HS-27A (cell line): Measurements from ENCODE around the gene RPS18.
"Not testable (repeated sequence)": the region's sequence is repeated elsewhere in the genome, so short reads cannot be mapped to it uniquely, and the experiment has no call there.

Experiments used
- DNase-seq: peaks from one replicate; pipeline ENCODE4 v3.0.0-alpha.2; 2012; ENCODE audit warnings: low read depth, missing footprints

The RPS18 gene

DNA sequence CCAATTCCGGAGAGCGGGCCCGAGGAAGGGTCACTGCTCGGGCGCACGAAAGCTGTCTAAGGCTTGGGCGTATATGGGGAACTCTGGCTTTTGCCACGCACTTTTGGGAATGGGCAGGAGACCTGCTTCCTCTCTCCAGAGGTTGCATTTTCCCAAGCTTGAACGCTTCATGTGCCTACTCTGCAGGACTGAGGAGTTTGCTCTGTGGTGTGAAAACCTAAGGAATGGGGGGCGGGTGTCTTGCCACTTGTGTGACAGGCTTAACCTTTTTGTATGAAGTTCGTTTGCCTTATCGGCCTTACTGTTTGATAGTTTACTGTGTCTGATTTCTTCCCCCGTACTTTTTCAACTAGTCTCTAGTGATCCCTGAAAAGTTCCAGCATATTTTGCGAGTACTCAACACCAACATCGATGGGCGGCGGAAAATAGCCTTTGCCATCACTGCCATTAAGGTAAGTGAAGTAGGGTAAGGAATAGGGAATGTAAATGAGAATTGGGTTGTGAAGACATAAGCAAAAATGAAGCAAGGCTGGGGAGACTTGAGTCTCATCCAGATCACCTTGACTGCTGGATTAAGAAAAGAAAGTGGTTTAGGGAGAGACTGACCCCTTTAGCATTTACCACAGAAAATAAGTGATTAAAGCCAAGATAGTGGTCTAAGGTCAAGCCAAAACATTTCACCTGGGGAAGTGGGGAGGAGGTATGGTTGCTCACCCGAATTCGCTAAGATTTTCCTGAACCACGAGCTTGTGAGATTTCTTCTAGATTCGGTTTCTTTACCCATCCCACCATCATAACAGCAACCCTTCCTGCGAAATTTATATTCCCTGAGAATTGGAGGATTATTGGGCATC is 627 bp downstream of the RPS18 start:
- DNase-seq = no peak

DNA sequence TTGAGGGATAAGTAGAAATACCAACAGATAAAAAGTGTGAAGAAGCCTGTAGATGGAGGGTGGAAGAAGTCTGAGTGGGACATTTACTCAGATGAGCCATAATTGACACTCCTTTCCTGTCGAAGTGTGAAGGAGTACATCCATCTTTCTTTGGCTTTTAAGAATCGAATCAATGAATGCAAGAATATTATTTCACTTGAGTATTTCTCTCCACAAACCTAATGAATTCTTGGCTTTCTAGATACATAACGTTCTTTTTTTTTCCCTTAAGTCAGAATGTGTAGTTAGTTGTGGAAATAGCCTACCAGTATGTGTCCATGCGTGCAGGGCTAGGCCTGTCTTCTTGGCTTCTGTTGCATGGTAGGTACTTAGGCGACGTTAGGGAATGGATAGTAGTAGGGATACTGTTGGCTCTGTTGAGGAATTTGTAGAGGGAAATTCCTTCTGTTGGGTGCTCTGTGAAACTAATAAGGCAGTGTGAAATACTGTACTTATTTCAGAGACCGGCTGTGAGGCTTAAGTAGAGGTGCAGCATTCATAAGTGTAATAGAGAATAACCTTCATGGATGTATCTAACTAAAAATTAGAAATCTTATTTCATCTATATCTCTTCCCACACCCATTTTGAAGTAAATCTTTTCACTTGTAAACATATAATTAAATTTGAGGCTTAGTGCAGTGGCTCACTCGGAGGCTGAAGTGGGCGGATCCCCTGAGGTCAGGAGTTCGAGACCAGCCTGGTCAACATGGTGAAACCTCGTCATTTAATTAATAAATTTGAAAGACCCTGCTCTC is 1.5 kb downstream of the RPS18 start:
- no peak for DNase-seq

DNA sequence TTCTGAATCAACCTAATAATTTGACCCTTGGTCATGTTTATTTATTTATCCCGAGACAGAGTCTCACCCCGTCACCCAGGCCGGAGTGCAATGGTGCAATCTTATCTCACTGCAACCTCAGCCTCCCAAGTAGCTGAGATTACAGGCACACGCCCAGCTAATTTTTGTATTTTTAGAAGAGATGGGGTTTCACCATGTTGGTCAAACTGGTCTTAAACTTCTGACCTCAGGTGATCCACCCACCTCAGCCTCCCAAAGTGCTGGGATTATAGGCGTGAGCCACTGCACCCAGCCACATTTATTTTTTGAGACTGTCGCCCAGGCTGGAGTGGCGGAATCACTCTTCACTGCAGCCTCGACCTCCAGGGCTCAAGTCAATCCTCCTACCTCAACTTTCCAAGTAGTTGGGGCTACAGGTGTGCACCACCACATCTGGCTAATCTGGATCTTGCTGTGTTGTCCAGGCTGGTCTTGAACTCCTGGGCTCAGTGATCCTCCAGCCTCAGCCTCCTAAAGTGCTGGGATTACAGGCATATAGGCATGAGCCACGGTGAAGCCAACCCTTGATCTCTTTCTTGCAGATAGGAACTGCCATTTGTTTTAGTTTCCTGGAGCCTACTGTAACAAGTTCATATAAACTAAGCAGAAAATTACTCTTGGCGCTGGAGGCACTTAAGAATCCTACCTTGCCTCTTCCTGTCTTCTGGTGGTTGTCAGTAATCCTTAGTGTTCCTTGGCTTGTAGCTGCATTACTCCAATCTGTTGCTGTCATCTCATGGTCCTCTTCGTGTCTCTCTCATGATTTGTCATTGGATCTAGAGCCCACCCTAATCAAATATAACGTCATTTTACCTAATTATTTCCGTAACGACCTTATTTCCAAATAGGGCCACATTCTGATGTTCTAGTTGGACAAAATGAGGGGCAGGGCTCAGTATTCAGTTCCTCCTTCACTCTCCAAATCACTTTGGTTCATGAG is 2.3 kb downstream of the RPS18 start:
- DNase-seq = no peak

DNA sequence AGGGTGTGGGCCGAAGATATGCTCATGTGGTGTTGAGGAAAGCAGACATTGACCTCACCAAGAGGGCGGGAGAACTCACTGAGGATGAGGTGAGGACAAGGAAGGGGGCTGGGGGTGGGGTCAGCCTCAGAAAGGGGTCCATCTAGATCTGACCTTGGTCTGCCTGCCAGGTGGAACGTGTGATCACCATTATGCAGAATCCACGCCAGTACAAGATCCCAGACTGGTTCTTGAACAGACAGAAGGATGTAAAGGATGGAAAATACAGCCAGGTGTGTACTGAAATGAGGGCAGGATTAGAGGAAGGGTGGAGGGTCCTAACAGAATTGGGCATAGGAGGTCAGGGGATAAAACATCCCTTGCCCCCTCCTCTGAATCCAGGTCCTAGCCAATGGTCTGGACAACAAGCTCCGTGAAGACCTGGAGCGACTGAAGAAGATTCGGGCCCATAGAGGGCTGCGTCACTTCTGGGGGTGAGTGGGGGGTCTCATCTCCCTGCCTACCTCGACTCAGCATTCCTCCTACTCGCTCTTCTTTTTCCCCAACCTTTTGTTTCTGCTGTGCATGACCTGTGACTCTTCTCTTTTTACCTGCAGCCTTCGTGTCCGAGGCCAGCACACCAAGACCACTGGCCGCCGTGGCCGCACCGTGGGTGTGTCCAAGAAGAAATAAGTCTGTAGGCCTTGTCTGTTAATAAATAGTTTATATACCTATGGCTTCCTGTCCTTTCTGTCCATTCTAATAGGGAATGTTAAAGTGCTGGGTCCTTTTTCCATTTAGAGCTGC is 4.1 kb downstream of the RPS18 start:
- DNase-seq = not testable (repeated sequence)

DNA sequence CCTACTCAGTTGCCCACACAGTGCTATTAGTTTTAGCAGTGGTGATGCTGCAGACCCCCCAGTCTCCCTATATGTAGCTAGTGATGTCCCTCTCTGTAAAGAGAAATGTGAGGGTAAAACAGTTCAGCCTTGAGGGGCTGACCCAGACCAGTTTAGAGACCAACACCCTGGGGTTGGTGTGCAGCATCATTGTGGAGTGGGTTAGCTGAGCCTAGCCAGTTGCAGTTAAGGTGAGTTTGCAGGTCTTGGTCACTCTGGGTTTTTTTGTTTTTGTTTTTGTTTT is 4.6 kb downstream of the RPS18 start:
- DNase-seq = no peak

DNA sequence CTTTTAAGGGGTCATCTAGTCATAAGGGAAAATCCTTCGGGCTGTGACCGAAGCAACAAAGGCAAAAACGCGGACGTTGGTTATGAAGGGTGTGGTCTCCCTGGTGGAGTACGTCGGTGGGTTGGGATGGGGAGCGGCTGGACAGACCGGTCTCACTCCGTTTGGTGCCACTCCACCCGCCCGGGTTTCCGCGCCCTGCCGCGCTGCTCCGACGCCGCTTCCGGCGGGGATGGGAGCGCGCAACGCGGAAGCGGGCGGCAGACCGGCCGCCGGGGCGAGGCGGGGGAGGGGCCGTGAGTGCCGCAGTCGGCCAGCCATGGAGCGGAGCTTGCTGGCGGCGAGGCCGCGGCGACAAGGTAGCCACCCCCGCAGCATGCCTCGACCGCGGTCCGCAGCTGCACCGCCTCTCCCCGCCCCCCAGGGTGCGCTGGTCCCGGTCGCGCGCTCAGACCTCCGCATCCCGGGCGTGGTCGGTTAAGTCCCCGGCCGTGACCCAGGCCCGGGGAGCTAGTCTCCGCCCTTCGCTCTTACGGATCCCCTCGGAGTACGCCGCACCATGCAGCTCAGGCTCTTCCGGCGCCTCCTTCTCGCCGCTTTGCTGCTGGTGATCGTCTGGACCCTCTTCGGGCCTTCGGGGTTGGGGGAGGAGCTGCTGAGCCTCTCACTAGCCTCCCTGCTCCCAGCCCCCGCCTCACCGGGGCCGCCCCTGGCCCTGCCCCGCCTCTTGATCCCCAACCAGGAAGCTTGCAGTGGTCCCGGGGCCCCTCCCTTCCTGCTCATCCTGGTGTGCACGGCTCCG is 5.2 kb downstream of the RPS18 start, which contains the start of gene B3GALT4:
TSS of gene B3GALT4 (plus strand) at position 260 of the 799 bp plus-strand sequence. CDS start at position 557, 297 bp downstream.
- no peak for DNase-seq

DNA sequence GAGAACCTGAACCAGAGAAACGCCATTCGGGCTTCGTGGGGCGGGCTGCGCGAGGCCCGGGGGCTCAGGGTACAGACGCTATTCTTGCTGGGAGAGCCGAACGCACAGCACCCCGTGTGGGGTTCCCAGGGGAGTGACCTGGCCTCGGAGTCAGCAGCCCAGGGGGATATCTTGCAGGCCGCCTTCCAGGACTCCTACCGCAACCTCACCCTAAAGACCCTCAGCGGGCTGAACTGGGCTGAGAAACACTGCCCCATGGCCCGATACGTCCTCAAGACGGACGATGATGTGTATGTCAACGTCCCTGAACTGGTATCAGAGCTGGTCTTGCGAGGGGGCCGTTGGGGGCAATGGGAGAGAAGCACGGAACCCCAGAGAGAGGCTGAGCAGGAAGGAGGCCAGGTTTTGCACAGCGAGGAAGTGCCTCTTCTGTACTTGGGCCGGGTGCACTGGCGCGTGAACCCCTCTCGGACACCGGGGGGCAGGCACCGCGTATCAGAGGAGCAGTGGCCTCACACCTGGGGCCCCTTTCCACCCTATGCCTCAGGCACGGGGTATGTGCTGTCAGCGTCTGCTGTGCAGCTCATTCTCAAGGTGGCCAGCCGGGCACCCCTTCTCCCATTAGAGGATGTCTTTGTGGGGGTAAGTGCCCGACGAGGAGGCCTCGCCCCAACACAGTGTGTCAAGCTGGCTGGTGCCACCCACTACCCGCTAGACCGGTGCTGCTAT is 6.0 kb downstream of the RPS18 start:
- DNase-seq = no peak

DNA sequence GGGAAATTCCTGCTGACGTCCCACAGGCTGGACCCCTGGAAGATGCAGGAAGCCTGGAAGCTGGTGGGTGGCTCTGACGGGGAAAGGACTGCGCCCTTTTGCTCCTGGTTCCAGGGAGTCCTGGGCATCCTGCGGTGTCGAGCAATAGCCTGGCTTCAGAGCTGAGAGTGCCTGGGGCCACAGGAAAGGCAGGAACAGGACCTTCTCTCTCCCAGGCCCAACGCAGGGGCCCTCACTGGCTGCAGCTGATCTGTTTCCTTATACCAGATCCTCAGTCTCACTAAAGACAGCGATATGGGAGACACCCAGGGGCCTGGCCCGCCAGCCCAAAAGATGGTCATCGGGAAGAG is 6.5 kb downstream of the RPS18 start:
- DNase-seq = no peak

DNA sequence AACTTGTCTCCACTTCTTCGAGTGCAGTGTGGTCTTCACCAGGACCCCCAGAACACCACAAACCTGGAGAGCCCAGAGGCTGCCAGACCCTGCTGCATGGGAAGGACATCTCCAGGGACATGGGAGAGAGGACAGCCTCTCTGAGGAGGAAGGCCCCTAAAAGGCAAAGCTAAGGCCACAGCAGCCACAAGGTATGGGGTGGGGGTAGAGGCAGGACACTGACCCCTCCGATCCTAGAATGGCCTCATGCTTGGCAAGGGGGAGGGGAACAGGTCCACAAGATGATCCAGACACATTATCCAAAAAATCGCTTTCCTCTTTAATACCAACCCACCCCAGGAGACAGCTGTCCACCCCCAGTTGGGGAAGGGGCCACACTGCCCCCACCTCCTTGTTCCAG is 6.9 kb downstream of the RPS18 start:
- DNase-seq = no peak

DNA sequence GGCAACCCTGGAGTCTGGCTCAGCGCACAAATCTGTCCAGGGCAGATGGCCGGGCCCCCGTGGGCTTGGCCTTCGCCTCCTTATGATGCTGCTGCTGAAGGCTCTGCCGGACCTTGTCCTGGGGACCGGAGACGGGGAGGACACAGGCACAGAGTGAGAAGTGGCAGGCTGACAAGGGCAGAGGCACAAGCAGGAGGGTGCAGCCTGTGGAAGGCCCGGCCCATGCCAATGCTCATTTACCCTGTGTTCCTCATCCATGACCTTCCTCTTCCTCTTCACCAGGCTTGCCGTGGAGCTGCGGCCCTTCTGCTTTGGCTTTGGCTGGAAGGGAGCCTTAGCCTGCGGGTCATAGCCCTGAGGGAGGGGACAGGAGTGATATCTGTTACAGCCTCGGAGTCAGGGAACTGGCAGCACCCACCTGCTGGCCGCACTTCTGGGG is 7.4 kb downstream of the RPS18 start:
- no peak for DNase-seq

DNA sequence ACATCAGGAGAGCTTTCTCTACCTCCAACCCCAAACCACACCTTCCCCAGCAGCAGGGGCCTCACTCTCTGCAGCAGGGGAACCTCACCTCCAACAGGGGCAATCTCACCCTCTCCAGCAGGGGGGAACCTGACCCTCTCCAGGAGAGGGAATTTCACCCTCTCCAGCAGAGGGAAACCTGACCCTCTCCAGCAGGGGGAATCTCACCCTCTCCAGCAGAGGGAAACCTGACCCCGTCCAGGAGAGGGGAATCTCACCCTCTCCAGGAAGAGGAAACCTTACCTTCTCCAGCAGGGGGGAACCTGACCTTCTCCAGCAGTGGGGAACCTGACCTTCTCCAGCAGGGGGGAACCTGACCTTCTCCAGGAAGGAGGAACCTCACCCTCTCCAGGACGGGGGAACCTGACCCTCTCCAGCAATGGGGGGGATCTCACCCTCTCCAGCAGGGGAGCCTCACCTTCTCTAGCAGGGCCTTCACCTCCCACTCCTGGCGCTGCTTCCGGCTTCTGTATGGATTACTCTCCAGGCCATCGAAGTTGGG is 8.2 kb downstream of the RPS18 start:
- DNase-seq = no peak

DNA sequence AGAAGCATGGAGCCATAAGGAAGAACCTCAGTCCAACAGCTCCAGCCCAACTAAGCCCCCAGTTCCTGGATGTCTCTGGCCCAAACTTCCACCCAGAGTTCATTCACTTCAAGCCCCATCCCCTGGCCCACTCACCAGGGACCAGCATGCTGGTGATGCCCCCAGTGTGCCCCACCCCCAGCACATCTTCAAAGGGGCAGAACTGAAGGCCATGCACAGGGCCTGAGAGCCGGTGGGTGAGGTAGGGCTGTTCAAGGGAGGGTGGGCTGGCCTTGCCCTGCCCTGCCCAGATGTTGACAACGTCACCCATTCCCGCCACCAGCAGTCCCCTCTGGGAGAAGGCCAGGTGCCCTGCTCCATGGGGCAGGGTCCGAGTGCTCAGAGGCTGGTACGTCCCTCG is 8.7 kb downstream of the RPS18 start:
- no peak for DNase-seq

DNA sequence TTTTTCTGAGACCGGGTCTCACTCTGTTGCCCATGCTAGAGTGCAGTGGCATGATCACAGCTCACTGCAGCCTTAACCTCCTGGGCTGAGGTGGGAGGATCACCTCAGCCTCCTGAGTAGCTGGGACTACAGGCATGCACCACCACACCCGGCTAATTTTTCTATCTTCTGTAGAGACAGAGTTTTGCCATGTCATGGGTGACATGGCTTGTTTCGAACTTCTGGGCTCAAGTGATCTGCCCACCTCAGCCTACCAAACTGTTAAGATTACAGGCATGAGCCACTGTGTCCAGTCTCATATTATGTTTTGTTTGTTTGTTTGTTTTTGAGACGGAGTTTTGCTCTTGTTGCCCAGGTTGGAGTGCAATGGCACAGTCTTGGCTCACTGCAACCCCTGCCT is 13.3 kb downstream of the RPS18 start:
- not testable (repeated sequence) for DNase-seq

DNA sequence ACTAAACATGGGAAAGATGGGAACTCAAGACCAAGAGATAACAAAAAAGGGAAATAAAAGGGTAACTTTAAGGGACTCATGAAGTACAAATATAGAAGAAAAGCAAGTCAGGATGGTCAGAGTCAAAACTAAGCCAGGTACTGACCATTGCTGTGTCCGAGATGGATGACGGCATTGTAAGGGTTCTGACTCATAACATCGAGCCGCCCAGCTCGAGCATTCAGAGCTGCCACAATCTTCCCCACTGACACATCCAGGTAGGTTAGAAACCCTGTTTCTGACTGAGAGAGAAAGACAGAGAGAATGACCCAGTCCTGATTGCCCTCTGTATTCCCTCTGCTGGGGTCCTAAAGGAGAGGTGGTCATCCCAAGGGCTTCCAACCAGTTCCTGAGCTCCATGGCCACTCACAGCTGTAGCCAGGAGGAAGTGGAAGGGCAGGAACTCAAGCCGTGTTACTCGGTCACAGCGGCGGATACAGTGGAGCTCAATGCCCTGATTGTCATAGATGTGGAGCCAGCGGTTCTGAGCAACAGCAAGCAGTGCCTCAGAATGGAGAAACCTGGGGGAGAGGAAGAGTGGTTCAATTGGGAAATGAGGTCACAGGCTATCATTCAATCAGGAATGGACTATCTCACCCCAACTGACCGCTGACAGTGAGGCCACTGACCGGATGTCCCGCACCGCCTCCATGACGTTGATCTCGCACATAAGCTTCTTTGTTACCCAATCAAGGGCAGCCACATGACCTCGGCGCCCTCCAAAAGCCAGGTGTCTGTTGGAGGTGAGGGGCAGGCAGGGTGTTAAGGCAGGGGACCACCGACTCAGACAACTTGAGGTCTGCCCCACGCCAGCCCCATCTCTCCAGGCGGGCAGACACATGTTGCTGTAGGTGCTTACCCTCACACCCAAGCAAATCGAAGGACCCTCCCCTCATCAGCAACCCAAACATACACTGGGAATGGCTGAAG is 15.4 kb downstream of the RPS18 start:
- DNase-seq = no peak

DNA sequence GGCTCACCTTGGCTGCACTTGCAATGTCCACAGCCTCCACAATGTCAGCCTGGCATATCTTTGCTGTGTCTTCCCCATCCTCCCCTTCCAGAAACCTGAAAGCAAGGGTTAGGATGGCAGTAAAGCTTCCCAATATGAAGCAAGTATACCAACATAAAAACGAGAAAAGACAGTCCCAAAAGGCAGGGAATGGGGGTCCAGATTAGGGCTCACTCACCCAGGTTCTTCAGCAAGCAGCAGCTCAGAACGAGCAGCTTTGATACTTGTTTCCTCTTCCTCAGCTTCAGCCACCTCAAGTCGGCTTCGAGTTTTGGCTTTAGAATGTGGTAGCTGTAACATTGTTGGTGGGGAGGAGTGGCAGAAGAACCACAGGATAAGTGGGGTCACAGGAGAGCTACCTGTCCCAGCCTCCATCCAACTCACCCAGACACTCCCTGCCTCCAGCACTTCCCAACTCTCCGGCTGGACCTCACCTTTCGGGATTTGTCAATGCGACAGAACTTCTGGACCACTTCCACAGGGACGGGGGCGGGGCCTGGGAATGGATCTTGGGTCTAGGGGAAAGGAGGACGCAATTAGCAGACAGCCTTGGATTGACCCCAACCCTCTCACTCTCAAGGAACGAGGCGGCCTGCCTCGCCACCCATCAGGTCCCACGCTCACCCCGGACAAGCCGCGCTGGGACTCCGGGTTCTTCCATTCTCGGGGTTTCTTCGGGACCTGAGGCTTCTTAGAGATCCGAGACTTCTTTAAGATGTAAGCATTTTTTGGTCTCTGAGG is 16.5 kb downstream of the RPS18 start:
- no peak for DNase-seq

DNA sequence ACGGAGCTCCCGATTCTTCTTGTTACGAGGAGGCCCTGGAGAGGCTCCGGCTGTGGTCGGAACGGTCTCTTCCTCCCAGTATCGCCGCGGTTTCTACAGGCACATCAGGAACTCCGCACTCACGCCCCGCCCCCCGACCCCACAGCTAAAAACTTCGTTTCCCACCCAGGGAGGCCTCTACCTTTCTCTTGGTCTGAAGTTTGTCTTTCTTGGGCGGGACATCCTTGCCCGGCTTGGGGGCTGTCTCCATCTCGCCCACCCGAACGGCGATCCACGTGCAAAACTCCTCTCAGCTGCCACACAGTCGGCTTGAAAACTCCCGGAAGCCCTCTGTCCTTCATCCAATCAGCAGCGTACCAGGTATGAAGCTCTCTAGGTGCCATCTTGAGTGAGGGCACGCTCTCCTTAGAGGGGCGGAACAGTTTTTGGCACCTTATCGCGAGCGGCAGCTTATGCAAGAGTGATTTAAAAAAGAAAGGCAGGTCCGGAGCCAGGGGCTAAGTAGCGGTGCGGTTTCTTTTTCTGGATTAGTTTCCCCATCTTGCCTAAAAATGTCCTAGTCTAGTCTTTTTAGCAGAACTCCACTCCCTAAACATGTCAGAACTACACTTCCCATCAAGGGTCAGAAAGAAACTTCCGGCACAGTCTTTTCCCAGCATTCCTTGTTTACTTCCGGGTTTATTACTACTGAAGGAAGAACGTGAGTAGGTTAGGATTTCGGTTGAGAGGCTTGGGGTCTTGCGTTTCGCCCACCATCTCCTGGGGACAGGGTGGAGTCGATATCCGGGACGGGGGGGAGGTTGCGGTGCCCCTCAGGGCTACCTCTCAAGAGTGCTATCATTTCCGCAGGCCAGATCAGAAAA is 17.3 kb downstream of the RPS18 start, which contains the start of the genes PFDN6 and WDR46:
TSS of gene PFDN6 (plus strand) at position 681 of the 863 bp plus-strand sequence. CDS start 256 bp downstream, outside the sequence.
TSS of gene WDR46 (minus strand) at position 319 of the 863 bp plus-strand sequence. CDS start at position 250, 69 bp downstream.
- peak; percentile 85 for DNase-seq
